ENCODE results near the gene NUDT14. TPM values are rescaled to one million over a fixed set of nuclear protein-coding genes. Genes with fewer than 3 reads are reported as not detected.

Gene NUDT14
- total and polyA plus RNA-seq, 9 donors, result 0.68 to 22.5 (median 11.4) TPM

GRCh38 chr14:105126126-105126980 lies 54.8 kb downstream of the NUDT14 start:
- H3K36me3 ChIP-seq, result no peaks in the 10 kb centered on the region
- no peak for DNase-seq
- no peaks in the 10 kb centered on the region for H3K27me3 ChIP-seq
- H3K9me3 ChIP-seq, result peaks cover 0 to 4% of the 10 kb centered on the region in 2 donors
- H3K4me3 ChIP-seq, result no peak overlapping the region
- H3K27ac ChIP-seq, result no peak overlapping the region
- TF ChIP-seq EP300 (IDR thresholded peaks at IDR 0.05) (no peak), CTCF (IDR thresholded peaks at IDR 0.05) (no peak), POLR2A (IDR thresholded peaks at IDR 0.05) (no peak)
- intact Hi-C loops (cut with DNase I), result loop anchor here in 1 of 4 donors (2.0 kb wide), 1 partner anchor 66 kb away; no protein-coding TSS in a partner anchor
- no peaks in the 10 kb centered on the region for H3K4me1 ChIP-seq (ENCODE audit: insufficient read depth)
- WGBS, 3 donors, result 61 to 69% (median 66%) methylated on average over 22 of the region's 22 CpGs

- intact Hi-C loops (cut with DNase I), result no loop called here
- Histone ChIP-seq H3K4me1 (ENCODE audit: insufficient read depth) (no peaks in the 10 kb centered on the region), H3K4me3 (no peak overlapping the region), H3K36me3 (no peaks in the 10 kb centered on the region), H3K27ac (no peak overlapping the region), H3K9me3 (peaks cover 0 to 4% of the 10 kb centered on the region in 2 donors), H3K27me3 (no peaks in the 10 kb centered on the region)
- 49 to 75% (median 55%) methylated on average over 5 of the region's 5 CpGs for WGBS, 3 donors
- TF ChIP-seq CTCF (IDR thresholded peaks at IDR 0.05) (no peak), EP300 (IDR thresholded peaks at IDR 0.05) (no peak), POLR2A (IDR thresholded peaks at IDR 0.05) (no peak)
- DNase-seq, result no peak
These were observed 56.3 kb downstream of the NUDT14 start for GRCh38 chr14:105124823-105125222.

- 45 to 48% (median 47%) methylated on average over 17 of the region's 17 CpGs for WGBS, 3 donors
- DNase-seq, result no peak
- intact Hi-C loops (cut with DNase I), result no loop called here
These were observed 56.9 kb downstream of the NUDT14 start for GRCh38 chr14:105123981-105124765.

More at GRCh38 chr14:105123981-105124765, 56.9 kb downstream of the NUDT14 start:
- Histone ChIP-seq H3K36me3 (no peaks in the 10 kb centered on the region), H3K4me1 (ENCODE audit: insufficient read depth) (no peaks in the 10 kb centered on the region), H3K27ac (no peak overlapping the region), H3K4me3 (no peak overlapping the region), H3K27me3 (no peaks in the 10 kb centered on the region), H3K9me3 (peaks cover 0 to 4% of the 10 kb centered on the region in 2 donors)
- TF ChIP-seq POLR2A (IDR thresholded peaks at IDR 0.05), result no peak
- TF ChIP-seq EP300 (IDR thresholded peaks at IDR 0.05), result no peak
- TF ChIP-seq CTCF (IDR thresholded peaks at IDR 0.05), result no peak

Measured in ovary (tissue), 9 donors.